Skeletal muscle satellite cell (primary cell): ENCODE measurements around the gene SLC19A3.
"Not testable (repeated sequence)": the region's sequence is repeated elsewhere in the genome, so short reads cannot be mapped to it uniquely, and the experiment has no call there.

Source experiments
- H3K27me3 ChIP-seq: 2 replicates; pipeline ENCODE4 v1.7.0; 2013; ENCODE audit warnings: low read length; ENCODE audit not compliant: control insufficient read depth, insufficient read depth
- H3K36me3 ChIP-seq: 2 replicates; pipeline ENCODE4 v1.7.0; 2013; ENCODE audit warnings: mild to moderate bottlenecking, control low read depth, low read length; ENCODE audit not compliant: insufficient read depth
- H3K4me1 ChIP-seq: 2 replicates; pipeline ENCODE4 v1.7.0; 2013; ENCODE audit warnings: low read length; ENCODE audit not compliant: control insufficient read depth, insufficient read depth
- H3K4me2 ChIP-seq: 2 replicates; pipeline ENCODE4 v1.7.0; 2013; ENCODE audit warnings: mild to moderate bottlenecking, low read length
- H3K4me3 ChIP-seq: 2 replicates; pipeline ENCODE4 v1.7.0; 2013; ENCODE audit warnings: low read length
- H3K9ac ChIP-seq: 2 replicates; pipeline ENCODE4 v1.7.0; 2013; ENCODE audit warnings: mild to moderate bottlenecking, low read depth, low read length, moderate library complexity
- H3K9me3 ChIP-seq: replicated peaks from 2 replicates; pipeline ENCODE4 v1.7.0; 2013; ENCODE audit warnings: mild to moderate bottlenecking, control low read depth, low read length

SLC19A3 gene

DNA sequence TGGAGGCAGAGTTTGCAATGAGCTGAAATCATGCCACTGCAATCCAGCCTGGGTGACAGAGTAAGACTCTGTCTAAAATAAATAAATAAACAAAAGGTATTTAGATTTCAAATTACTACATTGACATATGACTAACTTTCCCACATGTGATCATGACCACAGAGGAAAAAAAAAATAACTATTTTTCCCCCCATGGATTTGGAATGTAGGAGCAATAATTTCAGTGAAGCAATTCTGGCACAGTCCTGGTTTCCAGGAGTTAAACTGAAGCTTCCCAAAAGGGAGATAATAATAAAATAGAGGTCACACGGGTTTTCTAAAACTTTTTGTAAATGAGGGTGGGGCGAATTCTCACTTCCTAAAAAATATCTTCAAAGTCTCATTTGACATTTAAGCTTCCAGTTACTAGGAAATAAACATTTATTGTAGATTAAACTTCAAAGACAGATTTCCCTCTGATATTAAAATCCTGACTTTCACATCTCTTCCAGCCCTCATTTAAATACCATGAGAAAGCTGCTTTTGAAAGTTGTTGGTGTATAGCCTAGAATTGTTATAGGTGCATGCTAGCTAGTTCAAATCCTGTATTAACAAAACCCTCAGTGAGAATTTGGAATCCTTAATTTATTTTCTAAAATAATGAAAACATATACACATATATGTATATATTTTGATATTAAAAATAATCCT, 20.7 kb downstream of the SLC19A3 start:
- H3K4me1 ChIP-seq = no peaks in the 10 kb centered on the region
- H3K36me3 ChIP-seq = no peaks in the 10 kb centered on the region
- H3K4me3 ChIP-seq = no peak overlapping the region

DNA sequence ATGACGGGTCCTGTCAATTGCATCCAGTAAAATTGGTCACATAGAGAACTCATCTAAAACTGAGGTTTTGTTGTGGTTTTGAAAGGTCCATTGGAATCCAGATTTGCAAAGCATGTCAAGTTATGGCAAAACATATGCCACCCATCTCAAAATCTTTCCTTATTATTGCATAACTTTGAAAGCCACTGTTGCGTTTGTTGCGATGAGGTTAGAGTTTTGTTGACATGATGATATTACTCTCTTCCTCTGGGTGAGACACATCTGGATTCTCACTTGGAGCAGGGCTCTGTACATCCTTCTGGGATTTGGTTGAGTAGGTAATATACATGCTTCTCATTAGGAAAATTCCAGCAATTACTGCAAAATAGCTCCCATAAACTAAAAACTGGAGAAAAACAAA, 30.6 kb downstream of the SLC19A3 start:
- Histone ChIP-seq H3K36me3 (no peaks in the 10 kb centered on the region), H3K4me1 (no peaks in the 10 kb centered on the region), H3K9me3 (no peaks in the 10 kb centered on the region), H3K27me3 (no peaks in the 10 kb centered on the region), H3K4me3 (no peak overlapping the region), H3K4me2 (no peak overlapping the region), H3K9ac (no peak overlapping the region)

More for the DNA sequence above, 20.7 kb downstream of the SLC19A3 start:
- Histone ChIP-seq H3K27me3 (no peaks in the 10 kb centered on the region), H3K4me2 (no peak overlapping the region), H3K9ac (no peak overlapping the region), H3K9me3 (no peaks in the 10 kb centered on the region)

DNA sequence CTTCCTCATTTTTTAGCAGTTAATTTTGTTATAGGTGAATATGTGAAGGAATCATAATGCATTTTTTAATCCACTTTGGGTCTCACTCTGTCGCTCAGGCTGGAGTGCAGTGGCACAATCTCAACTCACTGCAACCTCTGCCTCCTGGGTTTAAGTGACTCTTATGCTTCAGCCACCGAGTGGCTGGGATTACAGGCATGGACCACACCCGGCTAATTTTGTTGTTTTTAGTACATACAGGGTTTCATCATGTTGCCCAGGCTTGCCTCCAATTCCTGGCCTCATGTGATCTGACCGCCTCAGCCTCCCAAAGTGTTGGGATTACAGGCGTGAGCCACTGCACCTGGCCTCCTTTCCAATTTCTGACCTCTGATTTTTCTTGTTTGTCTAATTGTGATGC, 33.6 kb downstream of the SLC19A3 start:
- H3K27me3 ChIP-seq = no peaks in the 10 kb centered on the region
- no peaks in the 10 kb centered on the region for H3K4me1 ChIP-seq
- no peak overlapping the region for H3K4me2 ChIP-seq
- no peaks in the 10 kb centered on the region for H3K36me3 ChIP-seq
- H3K9ac ChIP-seq = no peak overlapping the region
- H3K4me3 ChIP-seq = no peak overlapping the region
- no peaks in the 10 kb centered on the region for H3K9me3 ChIP-seq

DNA sequence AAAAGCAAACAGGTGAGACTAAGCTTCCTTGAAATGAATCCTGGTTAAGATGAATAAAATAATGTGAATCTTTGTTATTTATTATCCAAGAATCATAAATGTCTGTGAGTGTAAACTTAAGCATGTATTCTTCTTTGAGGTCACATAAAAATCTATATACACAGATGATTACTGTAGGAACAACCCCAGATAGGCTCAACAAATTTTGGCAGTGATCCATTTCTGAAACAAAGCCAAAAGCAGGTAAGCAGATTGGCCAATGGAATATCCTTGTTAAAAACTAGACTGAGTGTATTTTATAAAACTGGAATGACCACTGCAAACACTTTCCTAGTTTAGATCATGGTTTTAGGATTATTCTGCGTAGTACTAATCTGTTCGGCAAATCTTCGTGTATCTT, 39.9 kb downstream of the SLC19A3 start:
- Histone ChIP-seq H3K4me1 (no peaks in the 10 kb centered on the region), H3K4me3 (no peak overlapping the region), H3K4me2 (no peak overlapping the region)

DNA sequence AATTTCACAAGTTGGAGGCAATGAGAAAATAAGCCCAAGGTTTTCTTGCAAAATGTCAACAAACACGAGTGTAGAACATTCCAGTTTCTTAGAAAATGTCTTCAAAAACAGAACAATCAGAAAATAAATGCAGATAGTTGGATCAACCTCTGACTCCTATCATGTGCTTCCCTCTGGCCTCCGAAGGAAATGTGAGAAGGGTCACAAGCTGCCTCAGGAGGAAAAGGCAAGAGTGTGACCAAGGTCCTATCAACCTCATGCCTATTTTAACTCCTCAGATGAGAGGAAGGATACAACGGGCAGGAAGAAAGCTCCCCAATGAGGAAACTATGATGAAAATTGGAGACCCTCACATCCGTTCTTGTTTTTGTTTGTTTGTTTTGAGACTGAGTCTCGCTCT, 43.3 kb downstream of the SLC19A3 start:
- no peaks in the 10 kb centered on the region for H3K36me3 ChIP-seq
- H3K4me2 ChIP-seq = no peak overlapping the region
- no peaks in the 10 kb centered on the region for H3K27me3 ChIP-seq
- no peaks in the 10 kb centered on the region for H3K4me1 ChIP-seq
- H3K4me3 ChIP-seq = no peak overlapping the region
- H3K9me3 ChIP-seq = no peaks in the 10 kb centered on the region
- no peak overlapping the region for H3K9ac ChIP-seq

More for the DNA sequence above, 39.9 kb downstream of the SLC19A3 start:
- Histone ChIP-seq H3K9ac (no peak overlapping the region), H3K9me3 (no peaks in the 10 kb centered on the region), H3K36me3 (no peaks in the 10 kb centered on the region), H3K27me3 (no peaks in the 10 kb centered on the region)

DNA sequence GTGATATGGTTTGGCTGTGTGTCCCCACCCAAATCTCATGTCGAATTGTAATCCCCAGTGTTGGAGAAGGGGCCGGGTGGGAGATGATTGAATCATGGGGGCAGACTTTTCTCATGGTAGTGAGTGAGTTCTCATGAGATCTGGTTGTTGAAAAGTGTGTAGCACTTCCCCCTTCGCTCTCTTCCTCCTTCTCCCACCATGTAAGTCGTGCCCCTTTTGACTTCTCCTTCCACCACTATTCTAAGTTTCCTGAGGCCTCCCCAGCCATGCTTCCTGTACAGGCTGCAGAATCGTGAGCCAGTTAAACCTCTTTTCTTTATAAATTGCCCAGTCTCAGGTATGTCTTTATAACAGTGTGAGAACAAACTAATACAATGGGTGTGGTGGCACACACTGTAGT, 44.2 kb downstream of the SLC19A3 start:
- not testable (repeated sequence) for H3K27me3 ChIP-seq, H3K9ac ChIP-seq, H3K4me2 ChIP-seq, H3K4me3 ChIP-seq, H3K36me3 ChIP-seq, H3K4me1 ChIP-seq, H3K9me3 ChIP-seq

DNA sequence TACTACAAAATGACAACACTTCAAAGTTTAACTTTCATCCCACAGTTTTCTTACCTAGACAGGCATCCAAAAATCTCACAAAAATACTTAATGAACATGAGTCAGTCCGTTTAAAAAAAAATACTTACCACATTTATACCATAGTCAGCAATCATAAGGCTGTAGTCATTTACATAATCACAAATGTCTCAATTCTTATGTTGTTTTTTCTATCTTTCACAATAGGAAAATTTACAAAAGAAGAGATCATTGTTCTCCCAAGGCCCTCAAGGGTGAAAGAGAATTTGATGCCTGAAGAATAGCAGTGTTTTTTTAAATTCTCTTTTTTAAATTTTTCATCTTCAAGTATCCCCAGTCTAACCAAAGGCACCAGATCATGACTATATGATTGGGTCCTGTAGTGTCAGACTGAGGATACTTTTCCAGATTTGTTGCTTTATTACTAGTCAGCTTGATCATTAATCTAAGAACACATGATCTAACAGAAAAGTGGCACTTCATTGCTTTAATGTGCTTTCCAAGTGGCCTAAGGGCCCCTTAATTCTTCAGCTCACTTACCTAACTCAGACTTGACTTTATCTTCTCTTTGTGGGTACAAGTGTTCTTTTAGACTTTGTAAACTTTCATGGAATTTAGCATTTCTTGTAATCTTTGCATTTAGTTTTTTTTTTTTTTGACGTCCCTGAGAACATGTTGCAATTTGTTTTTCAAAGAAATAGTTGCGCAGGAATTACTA, 46.5 kb downstream of the SLC19A3 start:
- no peaks in the 10 kb centered on the region for H3K4me1 ChIP-seq
- no peaks in the 10 kb centered on the region for H3K9me3 ChIP-seq
- no peaks in the 10 kb centered on the region for H3K27me3 ChIP-seq
- H3K9ac ChIP-seq = no peak overlapping the region
- no peak overlapping the region for H3K4me3 ChIP-seq
- no peaks in the 10 kb centered on the region for H3K36me3 ChIP-seq
- no peak overlapping the region for H3K4me2 ChIP-seq

DNA sequence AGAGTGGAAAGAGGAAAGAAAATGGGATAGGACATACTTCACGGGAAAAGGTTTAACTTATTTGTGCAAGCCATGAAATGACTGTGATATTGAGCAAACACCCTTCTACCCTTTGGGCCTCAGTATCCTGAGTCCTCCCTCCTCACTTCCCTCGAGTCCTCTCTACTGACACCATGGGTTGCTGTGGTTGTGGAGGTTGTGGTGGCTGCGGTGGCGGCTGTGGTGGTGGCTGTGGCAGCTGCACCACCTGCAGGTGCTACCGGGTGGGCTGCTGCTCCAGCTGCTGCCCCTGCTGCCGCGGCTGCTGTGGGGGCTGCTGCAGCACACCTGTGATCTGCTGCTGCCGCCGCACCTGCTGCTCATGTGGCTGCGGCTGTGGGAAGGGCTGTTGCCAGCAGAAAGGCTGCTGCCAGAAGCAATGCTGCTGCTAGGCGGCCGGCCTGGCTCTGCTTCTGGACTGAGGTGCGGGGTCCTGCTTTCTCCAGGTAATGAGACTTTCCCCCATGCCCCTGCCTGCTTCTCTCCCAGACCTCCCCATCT, 51.1 kb downstream of the SLC19A3 start, which contains the start of gene SCYGR5:
TSS of gene SCYGR5 (plus strand) at position 174 of the 540 bp plus-strand sequence. CDS start at position 174, 0 bp downstream.
- H3K9ac ChIP-seq, H3K4me3 ChIP-seq, H3K4me1 ChIP-seq, H3K36me3 ChIP-seq, H3K4me2 ChIP-seq, H3K27me3 ChIP-seq, H3K9me3 ChIP-seq: not testable (repeated sequence)

DNA sequence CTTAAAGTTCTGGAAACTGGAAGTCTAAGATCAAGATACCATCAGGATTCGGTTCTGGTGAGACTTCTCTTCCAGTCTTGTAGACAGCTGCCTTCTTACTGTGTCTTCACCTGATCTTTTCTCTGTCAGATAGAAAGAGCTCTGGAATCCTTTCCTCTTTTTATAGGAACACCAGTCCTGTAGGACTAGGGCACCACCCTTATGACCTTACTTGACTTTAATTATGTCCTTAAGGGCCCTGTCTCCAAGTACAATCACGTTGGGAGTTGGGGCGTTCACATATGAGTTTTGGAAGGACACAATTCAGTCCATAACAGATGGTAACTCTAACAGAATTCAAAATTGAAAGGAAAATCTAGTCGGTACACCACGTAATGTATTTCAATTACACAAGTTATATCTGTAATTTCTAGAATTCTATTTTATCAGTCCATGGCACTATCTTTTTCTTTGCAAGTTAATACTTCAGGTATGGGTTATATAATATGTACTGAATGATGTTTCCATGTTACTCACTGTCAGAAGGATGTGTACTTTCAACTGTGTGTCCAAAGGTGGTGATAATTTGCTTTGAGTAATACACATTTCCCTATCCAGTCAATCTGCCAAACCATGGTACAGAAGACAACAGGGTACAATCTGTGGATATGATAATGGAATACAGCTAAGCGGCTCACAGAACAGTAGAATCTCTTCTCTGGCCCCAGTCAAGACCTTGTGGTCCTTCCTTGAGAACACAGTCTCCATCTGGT, 52.5 kb downstream of the SLC19A3 start:
- Histone ChIP-seq H3K4me3 (no peak overlapping the region), H3K9ac (no peak overlapping the region), H3K27me3 (no peaks in the 10 kb centered on the region), H3K4me2 (no peak overlapping the region), H3K36me3 (no peaks in the 10 kb centered on the region), H3K4me1 (no peaks in the 10 kb centered on the region), H3K9me3 (no peaks in the 10 kb centered on the region)

DNA sequence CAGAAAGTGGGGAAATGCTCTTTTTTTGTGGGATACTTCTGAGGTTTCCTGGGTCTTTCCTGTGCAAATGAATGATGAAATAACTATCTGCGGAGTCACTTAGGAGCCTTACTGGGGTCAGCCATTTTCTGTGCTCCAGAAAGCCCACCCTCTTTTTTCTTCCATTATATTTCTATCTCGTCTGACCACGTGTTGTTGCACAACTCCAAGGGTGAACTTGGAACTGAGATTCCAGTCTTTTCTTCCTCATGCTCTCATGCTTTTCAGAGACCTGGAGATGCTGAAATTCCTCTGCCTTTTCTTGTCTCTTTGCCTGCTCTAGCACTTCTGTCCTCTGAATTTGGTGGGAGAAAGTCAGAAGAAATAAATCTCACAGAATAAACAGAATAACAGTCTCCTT, 56.0 kb downstream of the SLC19A3 start:
- H3K4me3 ChIP-seq = no peak overlapping the region
- no peak overlapping the region for H3K4me2 ChIP-seq
- H3K36me3 ChIP-seq = no peaks in the 10 kb centered on the region
- H3K27me3 ChIP-seq = no peaks in the 10 kb centered on the region
- no peak overlapping the region for H3K9ac ChIP-seq
- peaks cover 11% of the 10 kb centered on the region for H3K4me1 ChIP-seq
- H3K9me3 ChIP-seq = no peaks in the 10 kb centered on the region

DNA sequence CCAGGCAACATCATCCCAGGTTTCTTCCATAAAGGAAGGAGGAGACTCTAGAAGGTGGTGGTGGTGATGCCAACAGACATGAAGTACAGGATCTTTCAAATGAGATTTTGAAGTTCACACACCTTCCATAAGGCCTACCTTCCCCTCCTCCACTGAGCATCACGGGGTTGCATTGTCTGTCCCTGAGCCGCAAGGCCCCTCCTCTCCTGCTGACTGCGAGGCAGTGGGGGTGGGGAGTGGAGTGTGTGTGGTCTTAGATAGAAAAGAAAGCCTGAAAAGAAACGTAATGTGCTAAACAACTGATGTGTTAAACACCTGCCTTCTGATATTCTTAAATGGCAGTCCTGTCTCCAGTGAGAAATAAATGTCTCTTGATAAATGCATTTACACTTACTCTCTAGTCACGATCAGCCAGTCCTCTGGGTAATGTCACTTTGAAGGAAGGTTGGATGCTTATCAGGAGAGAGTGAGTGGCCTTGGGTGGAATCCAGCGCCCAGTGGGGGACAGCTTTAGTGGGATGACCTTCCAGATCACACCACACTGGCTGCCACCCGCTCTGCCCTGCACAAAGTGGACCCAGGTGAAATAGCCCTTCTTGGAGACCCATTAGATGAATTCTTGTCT, 56.7 kb downstream of the SLC19A3 start:
- no peak overlapping the region for H3K4me2 ChIP-seq
- peaks cover 12% of the 10 kb centered on the region for H3K4me1 ChIP-seq
- H3K9me3 ChIP-seq = no peaks in the 10 kb centered on the region
- H3K4me3 ChIP-seq = no peak overlapping the region
- H3K9ac ChIP-seq = no peak overlapping the region
- H3K27me3 ChIP-seq = no peaks in the 10 kb centered on the region
- H3K36me3 ChIP-seq = no peaks in the 10 kb centered on the region
